GM10847 (cell line): ENCODE results near the gene EGR1.

ENCODE experiments used
- POLR2A ChIP-seq: IDR thresholded peaks from 2 replicates; pipeline ENCODE4 v1.6.1; 2011; ENCODE audit not compliant: insufficient read length; ENCODE audit errors: extremely low read depth

The EGR1 gene

GRCh38 chr5:138488481-138488945 lies 23.2 kb downstream of the EGR1 start:
- TF ChIP-seq POLR2A: no peak

- TF ChIP-seq POLR2A: no peak
These were observed 24.4 kb downstream of the EGR1 start for GRCh38 chr5:138489683-138490061.

- no peak for TF ChIP-seq POLR2A
These were observed 25.5 kb downstream of the EGR1 start for GRCh38 chr5:138490648-138491283.

GRCh38 chr5:138491284-138491648 lies 26.0 kb downstream of the EGR1 start:
- TF ChIP-seq POLR2A: no peak

- TF ChIP-seq POLR2A: no peak
These were observed 26.6 kb downstream of the EGR1 start for GRCh38 chr5:138491669-138492559.

- TF ChIP-seq POLR2A: no peak
These were observed 27.3 kb downstream of the EGR1 start for GRCh38 chr5:138492560-138493045.

GRCh38 chr5:138495351-138495750 lies 30.1 kb downstream of the EGR1 start:
- TF ChIP-seq POLR2A: no peak

- no peak for TF ChIP-seq POLR2A
These were observed 33.1 kb downstream of the EGR1 start for GRCh38 chr5:138498376-138498775.

- no peak for TF ChIP-seq POLR2A
These were observed 36.8 kb downstream of the EGR1 start for GRCh38 chr5:138502121-138502520.

- no peak for TF ChIP-seq POLR2A
These were observed 37.2 kb downstream of the EGR1 start for GRCh38 chr5:138502521-138502920.

GRCh38 chr5:138503487-138504270 lies 38.4 kb downstream of the EGR1 start:
- TF ChIP-seq POLR2A: no peak

- no peak for TF ChIP-seq POLR2A
These were observed 39.5 kb downstream of the EGR1 start for GRCh38 chr5:138504799-138505198.

- TF ChIP-seq POLR2A: no peak
These were observed 41.4 kb downstream of the EGR1 start for GRCh38 chr5:138506370-138507306.

- no peak for TF ChIP-seq POLR2A
These were observed 43.7 kb downstream of the EGR1 start for GRCh38 chr5:138508958-138509357.
